GM19438 (cell line): ENCODE results near the gene SAPCD2.

Experiments used
- ATAC-seq: cut with Tn5 transposase; IDR thresholded peaks from one replicate; pipeline ENCODE4 v1.9.1; 2021; ENCODE audit warnings: low read depth; ENCODE audit not compliant: unreplicated experiment

SAPCD2 gene

DNA sequence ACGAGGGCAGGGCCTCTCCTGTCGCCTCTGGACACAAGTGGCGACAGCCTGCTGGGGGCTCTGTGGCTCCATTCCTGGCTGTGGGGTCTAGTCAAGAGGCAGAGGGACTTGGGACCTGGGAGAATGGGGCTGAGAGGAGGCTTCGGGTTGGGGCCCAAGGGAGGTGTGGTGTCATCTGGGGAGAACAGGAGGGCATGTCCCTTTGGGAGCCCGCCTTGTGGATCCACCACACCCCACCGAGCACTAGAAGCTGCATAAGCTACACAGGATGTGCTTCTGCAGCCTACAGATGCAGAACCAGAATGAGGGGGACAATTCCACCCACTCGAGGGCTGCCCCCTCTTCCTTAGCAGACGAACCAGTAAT is 12.6 kb upstream of the SAPCD2 start:
- no peak for ATAC-seq

DNA sequence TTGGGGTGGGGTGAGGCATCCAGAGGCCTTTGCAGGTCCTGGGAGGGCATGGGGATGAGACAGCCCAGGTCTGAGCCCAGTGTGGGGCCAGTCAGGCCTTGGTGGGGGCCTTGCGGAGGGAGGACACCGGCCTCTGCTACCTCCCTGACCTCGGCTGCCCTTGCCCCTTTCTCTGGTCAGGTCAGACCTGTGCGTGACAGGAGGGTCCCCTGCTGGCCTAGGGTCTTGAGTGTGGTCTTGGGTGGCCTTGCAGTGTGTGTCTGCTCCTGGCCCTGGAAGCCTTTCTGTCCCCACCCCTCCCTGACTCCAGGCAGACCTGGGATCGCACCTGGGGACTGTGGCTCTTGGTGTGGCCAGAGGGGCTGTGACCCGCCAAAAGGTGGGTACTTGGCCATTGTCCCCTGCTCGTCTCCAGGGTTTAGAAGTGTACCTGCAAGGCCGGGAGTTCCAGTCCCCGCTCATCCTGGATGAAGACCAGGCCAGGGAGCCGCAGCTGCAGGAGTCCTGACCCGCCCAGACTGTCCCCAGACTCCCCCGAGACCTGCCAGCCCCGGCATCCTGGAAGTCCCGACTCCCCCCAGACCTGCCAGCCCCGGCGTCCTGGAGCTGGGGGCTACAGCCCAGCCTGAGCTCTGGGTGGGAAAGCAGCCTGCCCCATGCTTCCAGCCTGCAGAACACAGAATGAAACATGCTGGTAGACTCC is 12.0 kb upstream of the SAPCD2 start:
- ATAC-seq = no peak

DNA sequence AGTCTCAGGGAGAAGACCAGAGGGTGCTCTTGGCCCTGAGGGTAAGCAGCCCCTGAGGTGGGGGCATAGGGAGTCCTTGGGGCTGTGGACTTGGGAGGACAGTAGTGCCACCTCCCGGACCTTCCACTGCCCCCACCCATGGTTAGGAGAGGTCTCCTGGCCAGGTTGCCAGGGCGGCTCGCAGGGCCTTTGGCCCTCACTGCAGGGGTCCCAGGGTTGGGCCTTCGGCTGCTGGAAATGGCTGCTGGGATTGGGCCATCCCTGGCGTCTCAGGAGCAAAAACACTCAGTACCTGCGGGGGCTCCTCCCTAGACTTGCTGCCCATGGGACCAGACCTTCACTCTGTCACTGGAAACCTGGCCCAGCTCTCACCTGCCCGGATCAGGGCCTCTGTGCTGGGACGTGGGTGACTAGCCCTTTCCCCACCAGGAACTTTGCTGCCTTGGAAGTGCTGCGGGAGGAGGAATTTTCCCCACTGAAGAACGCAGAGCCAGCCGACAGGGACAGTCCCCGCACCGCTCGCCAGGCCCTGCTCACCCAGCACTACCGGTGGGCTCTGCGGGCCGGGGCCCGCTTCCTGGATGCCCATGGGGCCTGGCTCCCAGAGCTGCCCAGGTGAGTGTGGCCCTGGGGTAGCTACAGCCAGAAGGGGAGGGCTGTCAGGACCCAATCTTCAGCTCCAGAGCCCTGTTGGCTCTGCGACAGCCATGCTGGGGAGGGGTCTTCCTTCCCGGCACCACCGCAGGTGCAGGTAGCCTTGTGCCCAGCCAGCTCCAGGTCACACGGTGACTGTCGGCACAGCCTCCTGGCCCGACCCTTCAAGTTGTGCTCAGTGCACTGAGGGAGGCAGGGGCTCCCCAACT is 10.1 kb upstream of the SAPCD2 start:
- no peak for ATAC-seq

GRCh38 chr9:137079401-137079787 is 9.0 kb upstream of the SAPCD2 start:
- ATAC-seq = no peak

GRCh38 chr9:137078701-137079400 is 8.5 kb upstream of the SAPCD2 start:
- ATAC-seq = no peak

GRCh38 chr9:137077758-137078693 is 7.7 kb upstream of the SAPCD2 start:
- no peak for ATAC-seq

GRCh38 chr9:137077010-137077747 is 6.8 kb upstream of the SAPCD2 start, which contains the start of gene UAP1L1:
TSS of gene UAP1L1 (plus strand) at chr9:137077517. CDS start at chr9:137077533, 16 bp downstream.
- ATAC-seq = peak; percentile 42

DNA sequence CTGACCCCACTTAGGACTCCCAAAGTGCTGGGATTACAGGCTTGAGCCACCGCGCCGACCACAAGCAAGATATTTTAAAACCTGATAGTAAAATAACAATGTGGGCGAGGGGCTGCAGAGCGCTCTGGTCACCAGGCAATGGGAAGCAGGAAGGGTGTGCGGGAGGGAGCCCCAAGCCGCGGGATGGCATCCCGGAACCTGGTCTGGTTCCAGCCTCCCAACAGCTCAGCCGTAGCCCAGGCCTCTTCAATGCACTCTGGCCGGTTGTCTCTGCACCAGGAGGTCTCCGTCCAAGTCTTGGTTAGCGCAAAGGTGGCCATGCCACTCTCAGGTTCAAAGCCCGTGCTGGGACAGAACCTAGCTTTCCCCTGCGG is 6.3 kb upstream of the SAPCD2 start:
- ATAC-seq = no peak

DNA sequence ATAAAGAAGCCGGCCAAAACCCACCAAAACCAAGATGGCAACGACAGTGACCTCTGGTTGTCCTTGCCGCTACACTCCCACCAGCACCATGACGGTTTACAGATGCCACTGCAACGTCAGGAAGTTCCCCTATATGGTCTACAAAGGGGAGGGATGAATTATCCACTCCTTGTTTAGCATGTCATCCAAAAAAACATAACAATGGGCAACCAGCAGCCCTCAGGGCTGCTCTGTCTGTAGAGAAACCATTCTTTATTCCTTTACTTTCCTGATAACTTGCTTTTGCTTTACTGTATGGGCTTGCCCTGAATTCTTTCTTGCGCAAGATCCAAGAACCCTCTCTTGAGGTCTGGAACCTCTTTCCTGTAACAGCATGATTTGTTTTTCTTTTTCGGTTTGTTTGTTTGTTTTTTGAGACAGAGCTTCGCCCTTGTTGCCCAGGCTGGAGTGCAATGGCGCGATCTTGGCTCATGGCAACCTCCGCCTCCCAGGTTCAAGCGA is 5.0 kb upstream of the SAPCD2 start:
- ATAC-seq = no peak

GRCh38 chr9:137074657-137075274 is 4.4 kb upstream of the SAPCD2 start:
- ATAC-seq = no peak

GRCh38 chr9:137073992-137074399 is 3.6 kb upstream of the SAPCD2 start:
- ATAC-seq = no peak

- ATAC-seq = no peak
Measured at GRCh38 chr9:137071282-137071681, 925 bp upstream of the SAPCD2 start.

- ATAC-seq = peak; percentile 20
Measured at GRCh38 chr9:137070906-137071275, 534 bp upstream of the SAPCD2 start.

DNA sequence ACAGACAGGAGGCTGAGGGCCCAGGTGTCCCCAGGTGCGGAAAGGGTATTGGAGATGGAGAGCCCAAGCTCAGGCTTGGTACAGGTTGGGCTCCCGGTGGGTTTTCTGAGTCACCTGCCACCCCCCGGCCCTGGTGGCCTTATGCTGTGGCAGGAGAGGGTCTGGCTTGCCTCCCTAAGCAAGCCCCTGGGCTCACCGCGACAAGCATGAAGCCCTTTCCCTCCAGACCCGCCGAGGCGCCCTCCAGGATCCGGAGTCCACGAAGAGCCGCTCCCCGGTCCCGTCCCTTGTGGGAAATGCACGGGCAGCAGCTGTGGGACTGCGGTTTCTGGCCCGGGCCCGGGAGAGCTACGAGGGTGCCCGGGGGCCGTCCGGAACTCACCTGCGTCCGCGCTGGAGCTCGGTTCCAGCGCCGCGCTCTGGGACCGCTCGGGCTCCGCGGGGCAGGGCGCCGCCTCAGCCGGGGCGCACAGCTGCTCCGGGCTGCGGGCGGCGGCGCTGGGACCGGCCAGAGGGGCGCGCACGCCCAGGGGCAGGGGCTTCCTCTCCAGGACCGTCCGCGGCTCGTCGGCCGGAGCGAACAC is 757 bp downstream of the SAPCD2 start:
- ATAC-seq = no peak

DNA sequence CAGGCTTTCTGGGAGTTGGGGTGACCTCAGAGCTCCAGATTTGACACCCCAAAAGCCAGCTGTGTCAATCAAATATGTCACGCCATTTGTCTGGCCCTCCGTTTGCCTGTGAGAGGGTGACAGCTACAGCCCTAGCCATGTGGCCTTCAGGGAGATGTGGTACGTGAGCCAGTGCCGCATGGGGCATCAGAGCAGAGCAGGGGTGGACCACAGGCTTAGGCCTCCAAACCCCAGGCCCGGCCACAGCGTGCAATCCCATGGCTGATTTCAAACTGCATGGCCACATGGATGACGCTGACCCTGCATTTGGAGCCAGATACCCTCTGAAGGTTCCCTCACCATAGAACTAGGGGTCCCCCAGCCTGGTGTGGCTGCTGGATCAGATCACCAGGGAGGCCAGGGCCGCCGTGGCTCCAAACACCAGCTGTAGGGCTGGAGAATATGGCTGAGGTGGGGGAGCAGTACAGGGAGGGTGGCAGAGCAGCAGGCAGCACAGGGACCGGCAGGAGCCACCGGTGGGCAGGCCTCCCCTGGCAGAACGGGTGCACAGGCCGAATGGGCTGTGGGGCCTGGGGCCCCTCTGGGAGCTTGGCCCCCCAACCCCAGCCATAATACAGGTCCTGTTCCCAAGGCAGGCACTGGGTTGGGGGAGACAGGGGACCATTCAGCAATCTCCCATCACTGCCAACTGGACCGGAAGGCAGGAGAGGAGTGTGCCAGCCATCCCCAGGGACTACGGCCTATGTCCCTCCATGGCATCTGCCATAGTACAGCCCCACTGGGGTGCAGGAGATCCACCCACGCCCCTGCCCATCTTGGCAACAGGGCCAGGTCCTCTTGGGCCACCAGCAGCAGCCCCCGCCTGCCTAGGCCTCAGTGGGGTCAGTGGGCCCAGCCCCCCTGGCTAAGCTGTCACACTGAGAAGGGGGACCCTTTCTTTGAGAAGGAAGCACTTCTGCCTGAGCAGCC is 1.5 kb downstream of the SAPCD2 start:
- no peak for ATAC-seq

DNA sequence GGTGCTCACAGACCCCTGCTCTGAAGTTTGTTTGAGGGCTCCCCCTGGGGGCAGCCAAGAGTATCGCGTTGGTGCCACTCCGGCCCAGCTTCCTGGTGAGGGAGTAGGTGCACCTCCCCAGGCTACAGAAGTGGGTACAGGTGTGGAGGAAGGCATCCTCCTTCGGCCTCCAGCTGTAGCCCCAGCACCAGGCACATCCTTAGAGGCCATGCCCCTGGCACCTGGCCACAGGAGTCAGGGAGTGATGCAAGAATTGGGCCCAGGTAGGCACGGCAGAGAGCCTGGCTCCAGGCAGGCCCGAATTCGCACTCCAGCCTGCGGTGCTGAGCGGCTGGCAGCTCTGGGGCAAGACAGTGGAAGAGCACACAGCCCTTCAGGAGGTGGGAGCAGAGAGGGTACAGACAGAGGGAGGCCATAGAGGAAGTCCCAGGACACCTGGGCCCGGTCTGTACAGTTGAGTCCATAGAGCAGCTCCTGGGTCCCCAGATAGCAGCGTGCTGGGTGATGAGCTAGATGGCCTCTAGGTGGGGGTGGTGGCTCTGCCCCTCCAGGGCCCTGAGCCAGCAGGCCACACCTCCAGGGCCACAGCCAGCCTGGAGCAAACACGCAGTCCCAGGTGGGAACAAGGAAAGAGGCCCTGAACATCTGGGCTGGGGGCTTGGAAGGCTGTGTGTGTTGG is 2.4 kb downstream of the SAPCD2 start:
- ATAC-seq = peak; percentile 39
